B cell (primary cell): ENCODE data around the gene DPM1. TPM values are rescaled to one million over a fixed set of nuclear protein-coding genes. Genes with fewer than 3 reads are reported as not detected.

Experiments used
- ATAC-seq: fragments of 200-7000 bp; cut with Tn5 transposase; one replicate; pipeline ENCODE4 v1.10.0; 2021; ENCODE audit warnings: low read depth, mild to moderate bottlenecking, moderate number of reproducible peaks, moderate library complexity
- CTCF ChIA-PET: fragments of 350-600 bp; sonication (Branson Sonifier 250); formaldehyde crosslinking; loops from one replicate; lab custom pipeline; 2021; ENCODE audit warnings: antibody characterized with exemption, inconsistent platforms; lab: Charles Lee
- POLR2A ChIA-PET: fragments of 350-600 bp; sonication (Branson Sonifier 250); formaldehyde crosslinking; loops from one replicate; lab custom pipeline; 2021; ENCODE audit warnings: antibody characterized with exemption; lab: Charles Lee
- DNase-seq: peaks from one replicate; pipeline ENCODE4 v3.0.0; 2013
- H2AFZ ChIP-seq: 2 replicates; pipeline ENCODE4 v1.6.1; 2012; ENCODE audit warnings: mild to moderate bottlenecking, low read depth, low read length; ENCODE audit not compliant: insufficient read depth, poor library complexity, severe bottlenecking
- H3K27ac ChIP-seq, 2 donors: 1 replicate in 1 of 2; 2 replicates in 1 of 2; pipeline ENCODE4 v1.5.1; 2012 to 2013; ENCODE audit warnings: low read length in 2 of 2, mild to moderate bottlenecking in 2 of 2, moderate library complexity in 1 of 2
- H3K27me3 ChIP-seq, 4 experiments: fragments of 200-600 bp in 1 of 4; sonication (generic) in 1 of 4; replicated peaks in 1 of 4; 1 replicate in 2 of 4; 2 replicates in 2 of 4; pipeline versions ENCODE4 v1.6.1 to v1.7.0; 2013 to 2016; ENCODE audit warnings: low read length in 3 of 4, mild to moderate bottlenecking in 2 of 4, mixed read lengths in 1 of 4, moderate library complexity in 1 of 4; ENCODE audit not compliant: insufficient read depth in 4 of 4, control insufficient read depth in 3 of 4; ENCODE audit errors: control extremely low read depth in 1 of 4
- H3K36me3 ChIP-seq, 2 experiments: replicated peaks in 1 of 2; 1 replicate in 1 of 2; 2 replicates in 1 of 2; pipeline versions ENCODE4 v1.6.1 to v1.7.1; 2013; ENCODE audit warnings: low read length in 1 of 2; ENCODE audit not compliant: insufficient read depth in 2 of 2, control insufficient read depth in 1 of 2; ENCODE audit errors: control extremely low read depth in 1 of 2, extremely low read depth in 1 of 2
- H3K4me1 ChIP-seq, 2 donors: fragments of 200-600 bp in 1 of 2; sonication (generic) in 1 of 2; 1 replicate in 1 of 2; 2 replicates in 1 of 2; pipeline versions ENCODE4 v1.5.1 to v1.6.1; 2013 to 2017; ENCODE audit warnings: low read length in 2 of 2; ENCODE audit not compliant: control insufficient read depth in 2 of 2, insufficient read depth in 2 of 2
- H3K4me2 ChIP-seq: replicated peaks from 2 replicates; pipeline ENCODE3; 2012; ENCODE audit warnings: mild to moderate bottlenecking, low read depth, low read length; ENCODE audit not compliant: poor library complexity, severe bottlenecking
- H3K4me3 ChIP-seq, 5 experiments: fragments of 200-600 bp in 1 of 5; sonication (generic) in 1 of 5; 1 replicate in 3 of 5; 2 replicates in 2 of 5; pipeline versions ENCODE4 v1.5.1 to v1.7.0; 2011 to 2016; ENCODE audit warnings: low read length in 4 of 5, mild to moderate bottlenecking in 4 of 5, low read depth in 2 of 5, control low read depth in 1 of 5, moderate library complexity in 1 of 5; ENCODE audit not compliant: insufficient read depth in 1 of 5; ENCODE audit errors: control extremely low read depth in 1 of 5, extremely low read depth in 1 of 5
- H3K79me2 ChIP-seq: fragments of 200-600 bp; sonication (generic); one replicate; pipeline ENCODE4 v1.6.0; 2016; ENCODE audit warnings: low read length; ENCODE audit not compliant: control insufficient read depth, insufficient read depth
- H3K9ac ChIP-seq: fragments of 200-600 bp; sonication (generic); 2 replicates; pipeline ENCODE4 v1.6.1; 2017; ENCODE audit warnings: mild to moderate bottlenecking, low read length, moderate library complexity
- H3K9me3 ChIP-seq, 3 donors: one replicate each; pipeline versions ENCODE4 v1.6.1 to v1.7.1; 2013; ENCODE audit warnings: low read length in 2 of 3; ENCODE audit not compliant: control insufficient read depth in 2 of 3, insufficient read depth in 1 of 3; ENCODE audit errors: control extremely low read depth in 1 of 3
- H4K20me1 ChIP-seq: 2 replicates; pipeline ENCODE4 v1.6.0; 2012; ENCODE audit warnings: mild to moderate bottlenecking, low read length; ENCODE audit not compliant: insufficient read depth, control insufficient read depth, poor library complexity, severe bottlenecking
- H3K27ac Mint-ChIP-seq: one replicate; pipeline ENCODE4 v1.8.0; 2021; ENCODE audit warnings: mixed read lengths
- H3K27me3 Mint-ChIP-seq: one replicate; pipeline ENCODE4 v1.8.0; 2021; ENCODE audit warnings: mixed read lengths
- H3K4me1 Mint-ChIP-seq: one replicate; pipeline ENCODE4 v1.8.0; 2021; ENCODE audit warnings: mixed read lengths
- H3K4me3 Mint-ChIP-seq: one replicate; pipeline ENCODE4 v1.8.0; 2021; ENCODE audit warnings: mixed read lengths
- H3K9me3 Mint-ChIP-seq: one replicate; pipeline ENCODE4 v1.8.0; 2022; ENCODE audit warnings: mixed read lengths; ENCODE audit not compliant: insufficient read depth
- EZH2 ChIP-seq: IDR thresholded peaks from 2 replicates; pipeline ENCODE4 v1.6.1; 2012; ENCODE audit warnings: borderline replicate concordance, low read depth, mild to moderate bottlenecking, moderate library complexity, low read length; ENCODE audit not compliant: insufficient read depth, poor library complexity, severe bottlenecking
- WGBS: methylation state at CpG from one replicate; pipeline ENCODE4 v1.1.5; 2013; ENCODE audit warnings: missing lambda C conversion rate; ENCODE audit not compliant: insufficient coverage; 5-methylcytosine and 5-hydroxymethylcytosine counted together
- intact Hi-C: fragments of 100-400 bp; cut with micrococcal nuclease; formaldehyde crosslinking; loops from one replicate; pipeline ENCODE4 v1.10.0; 2022
- polyA plus RNA-seq: library from polyadenylated mRNA; depleted of rRNA; stranded (reverse); fragments of >200 nt; gene quantifications from 2 replicates; pipeline ENCODE4 v1.2.3, GENCODE V29; 2012
- total RNA-seq, 2 donors: library from RNA; stranded (reverse); fragments of 120-200 nt in 1 of 2; gene quantifications; 1 replicate in 1 of 2; 2 replicates in 1 of 2; pipeline versions ENCODE4 v1.2.3 to v1.2.4, GENCODE V29; 2013 to 2022
- TF ChIP-seq, protein P1 (sequence below): fragments of 200-600 bp; IDR thresholded peaks from one replicate; pipeline ENCODE4 v1.8.0; 2022; ENCODE audit warnings: antibody characterized with exemption, mild to moderate bottlenecking

DPM1 gene
- total and polyA plus RNA-seq, 2 donors (not counting 1 experiment from before 2014, with no cell fraction given): 13.4 to 35.2 TPM

DNA sequence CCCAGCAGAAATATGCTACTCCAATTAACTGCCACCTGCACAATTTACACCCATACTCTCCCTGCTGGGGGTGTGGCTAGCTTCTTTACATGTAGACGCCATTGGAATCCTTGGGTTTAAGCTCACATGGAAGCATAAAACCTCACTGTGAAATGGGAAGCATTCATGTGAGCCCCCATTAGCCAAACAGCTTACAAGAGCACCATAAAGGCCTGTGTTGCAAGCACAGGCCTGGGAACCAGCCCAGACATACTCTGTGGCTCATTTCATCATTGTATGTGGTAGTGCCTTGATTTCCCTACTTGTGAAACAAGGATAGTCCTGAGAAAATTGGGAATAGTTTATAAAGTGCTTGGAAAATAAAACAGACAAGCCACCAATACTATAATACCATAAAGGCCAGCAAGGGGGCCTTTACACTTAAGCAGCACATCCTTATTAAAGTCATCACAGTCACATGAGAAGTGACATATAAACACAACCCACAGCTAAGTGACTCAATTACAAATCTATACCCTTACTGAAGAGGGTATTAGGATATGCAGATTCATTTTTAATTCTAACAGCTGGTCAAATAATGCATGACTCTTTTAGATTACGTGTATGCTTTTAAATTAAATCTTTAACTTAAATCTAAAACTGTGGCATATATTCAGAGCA is 33.9 kb downstream of the DPM1 start:
- H3K4me1 ChIP-seq: peaks cover 41 to 43% of the 10 kb centered on the region in 2 donors
- ChIA-PET POLR2A (interaction anchor here (0.8 kb wide), 1 partner anchor 16 kb away, joined by 3 read pairs; no protein-coding TSS in a partner anchor), CTCF (interaction anchor here (1.6 to 16.7 kb wide), 2 partner anchors 103 to 129 kb away, joined by 5 to 390 read pairs; partner anchors contain the start of gene BCAS4)
- WGBS: 50% methylated on average over 1 of the region's 2 CpGs
- H3K27me3 Mint-ChIP-seq: no peaks in the 10 kb centered on the region
- no peak for DNase-seq
- no peak overlapping the region for H2AFZ ChIP-seq
- H3K9me3 ChIP-seq: no peaks in the 10 kb centered on the region
- ATAC-seq: no peak
- H3K4me2 ChIP-seq: peak overlapping the region; percentile 17
- no peak overlapping the region for H3K27ac ChIP-seq
- H3K4me1 Mint-ChIP-seq: peaks cover 77% of the 10 kb centered on the region
- no peaks in the 10 kb centered on the region for H3K9me3 Mint-ChIP-seq
- H3K4me3 ChIP-seq: no peak overlapping the region
- peaks cover 0 to 56% of the 10 kb centered on the region in 2 experiments for H3K36me3 ChIP-seq
- TF ChIP-seq EZH2: no peak
- TF ChIP-seq, protein P1, sequence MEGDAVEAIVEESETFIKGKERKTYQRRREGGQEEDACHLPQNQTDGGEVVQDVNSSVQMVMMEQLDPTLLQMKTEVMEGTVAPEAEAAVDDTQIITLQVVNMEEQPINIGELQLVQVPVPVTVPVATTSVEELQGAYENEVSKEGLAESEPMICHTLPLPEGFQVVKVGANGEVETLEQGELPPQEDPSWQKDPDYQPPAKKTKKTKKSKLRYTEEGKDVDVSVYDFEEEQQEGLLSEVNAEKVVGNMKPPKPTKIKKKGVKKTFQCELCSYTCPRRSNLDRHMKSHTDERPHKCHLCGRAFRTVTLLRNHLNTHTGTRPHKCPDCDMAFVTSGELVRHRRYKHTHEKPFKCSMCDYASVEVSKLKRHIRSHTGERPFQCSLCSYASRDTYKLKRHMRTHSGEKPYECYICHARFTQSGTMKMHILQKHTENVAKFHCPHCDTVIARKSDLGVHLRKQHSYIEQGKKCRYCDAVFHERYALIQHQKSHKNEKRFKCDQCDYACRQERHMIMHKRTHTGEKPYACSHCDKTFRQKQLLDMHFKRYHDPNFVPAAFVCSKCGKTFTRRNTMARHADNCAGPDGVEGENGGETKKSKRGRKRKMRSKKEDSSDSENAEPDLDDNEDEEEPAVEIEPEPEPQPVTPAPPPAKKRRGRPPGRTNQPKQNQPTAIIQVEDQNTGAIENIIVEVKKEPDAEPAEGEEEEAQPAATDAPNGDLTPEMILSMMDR: no peak
- H4K20me1 ChIP-seq: peaks cover 51% of the 10 kb centered on the region
- H3K4me3 Mint-ChIP-seq: no peak overlapping the region
- intact Hi-C loops: loop anchor here (2.0 kb wide), 1 partner anchor 16 kb away; no protein-coding TSS in a partner anchor
- peak overlapping the region; percentile 26 for H3K27ac Mint-ChIP-seq
- H3K27me3 ChIP-seq: no peaks in the 10 kb centered on the region
- H3K79me2 ChIP-seq: peaks cover 100% of the 10 kb centered on the region
- no peak overlapping the region for H3K9ac ChIP-seq
